ENCODE results near the gene B4GALNT4.
"Not testable (repeated sequence)": the region's sequence is repeated elsewhere in the genome, so short reads cannot be mapped to it uniquely, and the experiment has no call there.

B4GALNT4 gene

GRCh38 chr11:377174-377865 is 8.0 kb downstream of the B4GALNT4 start:
- DNase-seq, result no peak

DNA sequence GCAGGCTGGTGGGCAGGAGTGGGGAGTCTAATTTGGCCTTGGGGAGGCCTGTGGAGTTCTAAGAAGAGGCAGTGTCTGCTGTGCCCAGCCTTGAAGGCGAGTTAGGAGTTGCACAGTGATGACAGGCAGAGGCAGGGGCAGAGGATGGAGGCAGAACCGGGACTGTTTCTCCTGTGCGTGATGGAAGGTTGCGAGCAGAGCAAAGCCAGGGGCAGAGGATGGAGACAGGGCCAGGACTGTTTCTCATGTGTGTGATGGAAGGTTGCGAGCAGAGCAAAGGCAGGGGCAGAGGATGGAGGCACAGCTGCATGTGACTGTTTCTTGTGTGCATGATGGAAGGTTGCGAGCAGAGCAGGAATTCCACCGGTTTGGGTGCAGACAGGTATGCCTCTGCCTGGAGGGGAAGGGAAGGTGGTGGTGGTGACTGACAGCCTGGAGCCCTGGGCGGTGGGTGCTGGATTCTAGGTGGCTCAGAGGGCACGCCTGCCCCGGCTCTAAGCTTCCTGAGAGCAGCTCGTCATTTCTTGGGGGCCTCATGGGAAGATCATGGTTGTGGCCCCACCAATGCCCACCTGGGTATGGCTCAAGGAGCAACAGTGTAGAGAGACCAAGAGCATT is 8.7 kb downstream of the B4GALNT4 start:
- no peak for DNase-seq

- no peak for DNase-seq
Measured at GRCh38 chr11:379205-380094, 10.2 kb downstream of the B4GALNT4 start.

- DNase-seq, result no peak
Measured at GRCh38 chr11:380095-380480, 10.8 kb downstream of the B4GALNT4 start.

- no peak for DNase-seq
Measured at GRCh38 chr11:380491-380890, 11.2 kb downstream of the B4GALNT4 start.

- no peak for DNase-seq
Measured at GRCh38 chr11:380996-381395, 11.7 kb downstream of the B4GALNT4 start.

DNA sequence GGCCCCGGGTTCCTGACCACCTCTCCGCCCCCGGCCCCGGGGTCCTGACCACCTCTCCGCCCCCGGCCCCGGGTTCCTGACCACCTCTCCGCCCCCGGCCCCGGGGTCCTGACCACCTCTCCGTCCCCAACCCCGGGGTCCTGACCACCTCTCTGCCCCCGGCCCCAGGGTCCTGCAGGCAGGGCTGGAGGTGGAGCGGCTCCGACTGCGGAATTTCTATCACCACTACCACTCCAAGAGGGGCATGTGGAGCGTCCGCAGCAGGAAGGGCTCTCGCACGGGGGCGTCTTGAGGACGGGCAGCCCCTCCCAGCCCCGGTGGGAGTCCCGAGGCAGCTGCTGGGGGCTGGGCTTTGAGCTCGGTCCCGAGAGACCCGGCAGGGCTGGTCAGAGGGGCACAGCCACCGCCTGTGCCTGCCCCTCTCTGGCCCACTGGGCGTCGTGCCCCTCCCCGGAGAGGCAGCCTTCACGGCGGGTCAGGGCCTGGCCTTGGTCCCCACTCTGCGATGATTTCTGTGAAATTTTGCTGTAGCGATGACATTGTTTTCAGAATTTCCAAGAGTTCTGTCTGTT is 12.3 kb downstream of the B4GALNT4 start:
- no peak for DNase-seq

DNA sequence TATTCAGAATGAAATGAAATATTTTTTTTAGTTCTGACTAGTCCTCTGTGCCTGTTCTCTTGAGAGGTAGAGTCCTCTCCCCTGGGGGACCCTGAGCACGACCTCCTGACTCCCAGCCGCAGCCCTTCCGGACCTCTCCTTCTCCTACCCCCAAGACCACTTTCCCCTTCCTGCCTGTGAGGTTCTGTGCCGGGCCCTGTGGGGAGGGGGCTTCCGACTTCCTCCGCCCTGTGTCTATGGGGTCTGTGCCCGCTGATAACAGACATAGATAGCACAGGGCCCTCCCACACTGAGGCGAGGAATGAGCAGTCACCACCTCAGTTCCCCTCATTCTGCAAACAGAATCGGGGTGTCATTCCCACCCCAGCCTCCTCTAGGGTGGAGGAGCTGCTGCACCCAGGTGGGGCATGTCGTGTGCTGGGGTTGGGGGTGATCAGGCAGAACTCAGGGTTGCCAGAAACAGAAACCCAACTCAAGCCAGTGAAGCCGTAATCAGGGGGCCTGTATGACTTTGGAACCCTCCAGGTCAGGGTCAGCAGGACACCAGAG is 12.9 kb downstream of the B4GALNT4 start:
- no peak for DNase-seq

- DNase-seq, result no peak
Measured at GRCh38 chr11:383431-383830, 14.1 kb downstream of the B4GALNT4 start.

DNA sequence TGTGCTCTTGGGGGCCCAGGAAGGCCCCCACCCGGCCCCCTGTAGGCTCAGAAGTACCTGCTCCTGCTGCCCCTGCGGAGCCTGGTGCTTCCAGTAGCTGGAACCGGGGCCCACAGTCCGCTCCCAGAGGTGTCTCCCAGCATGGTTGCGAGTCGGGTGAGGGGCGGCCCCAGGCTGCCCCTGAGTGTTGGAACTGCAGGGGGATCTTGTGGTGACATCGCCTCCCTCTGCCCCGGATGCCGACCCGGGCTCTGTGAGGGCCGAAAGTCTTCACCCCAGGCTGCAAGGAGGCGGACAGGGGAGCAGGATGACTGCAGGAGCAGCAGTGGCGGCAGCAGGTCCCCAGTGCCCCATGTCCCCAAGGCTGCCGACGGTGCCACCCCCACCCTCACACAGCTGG is 15.2 kb downstream of the B4GALNT4 start:
- no peak for DNase-seq

- no peak for DNase-seq
Measured at GRCh38 chr11:385594-386351, 16.5 kb downstream of the B4GALNT4 start.

GRCh38 chr11:386483-386882 is 17.2 kb downstream of the B4GALNT4 start:
- no peak for DNase-seq

GRCh38 chr11:387193-387793 is 18.0 kb downstream of the B4GALNT4 start:
- no peak for DNase-seq

DNA sequence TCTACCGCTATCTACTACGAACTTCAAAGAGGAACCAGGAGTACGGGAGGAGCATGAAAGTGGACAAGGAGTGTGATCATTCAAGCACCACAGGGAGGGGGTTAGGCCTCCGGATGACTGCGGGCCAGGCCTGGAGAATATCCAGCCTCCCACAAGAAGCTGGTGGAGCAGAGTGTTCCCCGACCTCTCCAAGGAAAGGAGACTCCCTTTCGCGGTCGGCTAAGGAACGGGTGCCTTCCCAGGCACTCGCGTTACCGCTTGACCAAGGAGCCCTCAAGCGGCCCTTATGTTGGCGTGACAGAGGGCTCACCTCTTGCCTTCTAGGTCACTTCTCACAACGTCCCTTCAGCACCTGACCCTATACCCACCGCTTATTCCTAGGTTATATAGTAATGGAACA is 20.1 kb downstream of the B4GALNT4 start:
- DNase-seq, result not testable (repeated sequence)

- no peak for DNase-seq
Measured at GRCh38 chr11:390175-390574, 20.9 kb downstream of the B4GALNT4 start.

DNA sequence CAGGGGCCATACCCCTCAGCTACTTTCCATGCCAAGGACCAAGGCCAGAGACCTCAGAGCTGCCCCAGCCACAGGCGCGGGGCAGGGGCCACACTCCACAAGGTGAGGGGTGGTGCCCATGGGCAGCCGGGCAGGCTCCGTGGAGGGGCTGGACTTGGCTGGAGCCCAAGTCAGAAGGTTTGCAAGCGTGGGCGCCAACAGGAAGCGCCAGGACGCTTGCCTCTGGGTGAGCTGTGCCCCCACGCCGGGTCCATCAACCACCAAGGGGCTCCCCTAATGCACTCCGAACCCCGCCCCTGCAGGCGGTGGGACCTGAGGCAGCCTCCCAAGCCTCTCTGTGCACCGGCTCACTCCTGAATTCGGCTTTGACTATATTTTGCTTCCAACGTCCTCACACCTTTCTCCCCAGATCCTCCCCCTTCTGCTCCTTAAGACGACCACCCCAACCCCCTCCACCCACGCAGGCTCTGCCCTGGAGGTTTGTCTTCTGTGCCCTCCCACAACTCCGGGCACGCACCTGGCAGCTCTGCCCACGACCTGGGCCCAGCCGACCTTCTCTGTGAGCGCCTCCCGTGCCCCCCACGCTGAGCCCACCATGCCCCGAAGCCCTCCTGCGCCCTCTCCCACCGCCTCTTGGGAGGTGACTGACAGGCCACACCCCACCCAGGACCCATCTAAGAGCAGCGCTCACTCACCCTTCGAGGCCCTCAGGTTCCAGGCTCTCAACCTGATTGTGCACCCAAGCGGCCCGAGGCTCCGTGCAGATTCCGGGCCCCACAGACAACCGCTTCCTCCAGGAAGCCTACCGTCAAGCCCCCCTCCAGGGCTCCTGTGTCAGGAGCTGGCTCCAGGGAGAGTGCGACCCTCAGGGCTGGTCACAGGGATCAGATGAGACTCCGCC is 22.1 kb downstream of the B4GALNT4 start:
- no peak for DNase-seq

DNA sequence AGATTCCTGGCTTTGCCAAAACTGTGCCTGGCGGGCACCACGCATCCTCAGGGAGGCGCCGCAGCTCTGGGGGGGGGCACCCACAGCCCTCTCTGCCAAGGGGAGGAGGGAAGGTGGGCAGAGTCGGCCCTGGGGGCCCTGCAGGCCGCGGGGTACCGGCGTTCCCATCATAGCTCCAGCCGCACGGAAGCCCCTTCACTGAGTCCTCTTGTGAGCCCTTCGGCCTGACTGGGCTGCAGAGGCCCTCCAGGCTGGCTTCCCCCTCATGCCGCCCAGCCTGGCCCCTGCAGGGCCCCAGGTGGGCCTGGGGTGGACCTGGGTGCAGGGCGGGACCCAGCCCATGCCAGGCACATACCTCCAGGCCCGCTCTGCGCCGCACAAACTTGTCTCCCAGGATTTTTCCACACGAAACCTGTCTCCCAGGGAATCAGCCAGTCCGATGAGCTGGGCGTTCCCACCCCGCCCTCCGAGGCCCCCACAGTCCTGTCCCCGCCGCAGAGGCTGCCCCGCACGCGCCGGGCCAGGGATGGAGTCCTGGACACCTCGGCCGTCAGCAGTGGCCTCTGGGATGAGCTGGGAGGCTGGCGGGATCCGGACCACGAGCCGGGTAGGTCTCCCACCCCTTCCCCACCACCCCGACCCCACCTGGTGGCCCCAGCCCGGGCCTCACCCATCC is 22.9 kb downstream of the B4GALNT4 start:
- DNase-seq, result no peak

GRCh38 chr11:393219-394033 is 24.1 kb downstream of the B4GALNT4 start:
- no peak for DNase-seq

Data from NCI-H1436 treated with DMSO at 0.1 percent for 48 hours (cell line).